HEK293 (cell line): ENCODE data around the gene ARHGAP24.

ENCODE experiments used
- CTCF ChIA-PET: fragments of 350-600 bp; formaldehyde crosslinking; extraction: SDS; loops from one replicate; lab custom pipeline; 2021; ENCODE audit warnings: antibody characterized with exemption; lab: Yijun Ruan, JAX
- POLR2A ChIA-PET: fragments of 300-600 bp; formaldehyde crosslinking; extraction: SDS; loops from one replicate; lab custom pipeline; 2020; ENCODE audit warnings: antibody characterized with exemption, inconsistent platforms; lab: Yijun Ruan, JAX
- H3K27ac ChIP-seq: fragments of 200-500 bp; sonication (Bioruptor generic); 2 replicates; pipeline ENCODE4 v1.5.1; 2014; ENCODE audit warnings: low read depth, low read length, control low read depth, inconsistent platforms; ENCODE audit errors: extremely low read depth
- H3K36me3 ChIP-seq, 2 experiments: fragments of 200-500 bp in 1 of 2; sonication (Bioruptor generic) in 1 of 2; 1 replicate in 1 of 2; 2 replicates in 1 of 2; pipeline ENCODE4 v1.5.1; 2014 to 2017; ENCODE audit warnings: inconsistent platforms in 2 of 2, low read length in 2 of 2; ENCODE audit not compliant: control insufficient read depth in 2 of 2, insufficient read depth in 1 of 2
- H3K4me1 ChIP-seq: fragments of 200-500 bp; sonication (Bioruptor generic); 2 replicates; pipeline ENCODE4 v1.5.1; 2014; ENCODE audit warnings: mild to moderate bottlenecking, low read length, inconsistent platforms; ENCODE audit not compliant: control insufficient read depth, insufficient read depth
- H3K4me3 ChIP-seq: 2 replicates; pipeline ENCODE4 v1.5.1; 2011; ENCODE audit warnings: low read depth, mild to moderate bottlenecking, control low read depth, low read length, moderate library complexity
- H3K9me3 ChIP-seq: fragments of 200-500 bp; sonication (Bioruptor generic); 2 replicates; pipeline ENCODE4 v1.5.1; 2014; ENCODE audit warnings: low read depth, low read length, inconsistent platforms; ENCODE audit not compliant: control insufficient read depth, insufficient read depth
- KLF1 ChIP-seq: fragments of 450-650 bp; formaldehyde crosslinking; IDR thresholded peaks from 2 replicates; pipeline ENCODE4 v1.5.1; 2016; ENCODE audit warnings: missing biosample characterization, missing genetic modification characterization
- MYNN ChIP-seq: fragments of 450-650 bp; formaldehyde crosslinking; IDR thresholded peaks from 2 replicates; pipeline ENCODE4 v1.5.1; 2016; ENCODE audit warnings: missing biosample characterization, missing genetic modification characterization, borderline replicate concordance
- OVOL3 ChIP-seq: fragments of 450-650 bp; formaldehyde crosslinking; IDR thresholded peaks from 2 replicates; pipeline ENCODE4 v1.5.1; 2016; ENCODE audit warnings: missing biosample characterization, missing genetic modification characterization
- ZNF133 ChIP-seq: fragments of 450-650 bp; formaldehyde crosslinking; IDR thresholded peaks from 2 replicates; pipeline ENCODE4 v1.5.1; 2016; ENCODE audit warnings: missing biosample characterization, missing genetic modification characterization
- ZNF140 ChIP-seq: fragments of 450-650 bp; formaldehyde crosslinking; IDR thresholded peaks from 2 replicates; pipeline ENCODE4 v1.5.1; 2016; ENCODE audit warnings: missing biosample characterization, missing genetic modification characterization
- ZNF155 ChIP-seq: fragments of 450-650 bp; formaldehyde crosslinking; IDR thresholded peaks from 2 replicates; pipeline ENCODE4 v1.5.1; 2016; ENCODE audit warnings: missing biosample characterization, missing genetic modification characterization
- ZNF169 ChIP-seq: fragments of 450-650 bp; formaldehyde crosslinking; IDR thresholded peaks from 2 replicates; pipeline ENCODE4 v1.5.1; 2016; ENCODE audit warnings: missing biosample characterization, missing genetic modification characterization
- ZNF211 ChIP-seq: fragments of 450-650 bp; formaldehyde crosslinking; IDR thresholded peaks from 2 replicates; pipeline ENCODE4 v1.5.1; 2016; ENCODE audit warnings: low read depth, missing biosample characterization, missing genetic modification characterization
- ZNF239 ChIP-seq: fragments of 450-650 bp; formaldehyde crosslinking; IDR thresholded peaks from 2 replicates; pipeline ENCODE4 v1.5.1; 2016; ENCODE audit warnings: missing biosample characterization, missing genetic modification characterization
- ZNF341 ChIP-seq: fragments of 450-650 bp; formaldehyde crosslinking; IDR thresholded peaks from 2 replicates; pipeline ENCODE4; 2016; ENCODE audit warnings: low read depth, missing biosample characterization, missing genetic modification characterization
- ZNF366 ChIP-seq: fragments of 450-650 bp; formaldehyde crosslinking; conservative IDR thresholded peaks from 2 replicates; pipeline ENCODE4 v1.5.1; 2016; ENCODE audit warnings: missing biosample characterization, missing genetic modification characterization
- ZNF391 ChIP-seq: fragments of 450-650 bp; formaldehyde crosslinking; IDR thresholded peaks from 2 replicates; pipeline ENCODE4 v1.5.1; 2016; ENCODE audit warnings: low read depth, missing biosample characterization, missing genetic modification characterization, borderline replicate concordance
- ZNF549 ChIP-seq: fragments of 450-650 bp; IDR thresholded peaks from 2 replicates; pipeline ENCODE4 v1.5.1; 2018; ENCODE audit warnings: missing biosample characterization, missing genetic modification characterization, mild to moderate bottlenecking, inconsistent platforms, moderate library complexity
- ZNF623 ChIP-seq: fragments of 450-650 bp; formaldehyde crosslinking; IDR thresholded peaks from 2 replicates; pipeline ENCODE4 v1.5.1; 2016; ENCODE audit warnings: missing biosample characterization, missing genetic modification characterization
- ZNF629 ChIP-seq: fragments of 450-650 bp; formaldehyde crosslinking; IDR thresholded peaks from 2 replicates; pipeline ENCODE4 v1.5.1; 2017; ENCODE audit warnings: missing biosample characterization, missing genetic modification characterization
- TF ChIP-seq, protein P1 (sequence below): fragments of 450-650 bp; formaldehyde crosslinking; IDR thresholded peaks from 2 replicates; pipeline ENCODE4 v1.5.1; 2016; ENCODE audit warnings: missing biosample characterization, missing genetic modification characterization
- TF ChIP-seq, protein P2 (sequence below): fragments of 450-650 bp; formaldehyde crosslinking; IDR thresholded peaks from 2 replicates; pipeline ENCODE4 v1.5.1; 2017; ENCODE audit warnings: missing biosample characterization, missing genetic modification characterization
- TF ChIP-seq, protein P3 (sequence below): fragments of 450-650 bp; formaldehyde crosslinking; IDR thresholded peaks from 2 replicates; pipeline ENCODE4 v1.5.1; 2016; ENCODE audit warnings: missing biosample characterization, missing genetic modification characterization
- TF ChIP-seq, protein P4 (sequence below): fragments of 450-650 bp; formaldehyde crosslinking; optimal IDR thresholded peaks from 2 replicates; pipeline ENCODE3; 2016; ENCODE audit warnings: missing biosample characterization, mild to moderate bottlenecking, missing genetic modification characterization
- TF ChIP-seq, protein P5 (sequence below): fragments of 450-650 bp; formaldehyde crosslinking; IDR thresholded peaks from 2 replicates; pipeline ENCODE4 v1.5.1; 2017; ENCODE audit warnings: missing biosample characterization, missing genetic modification characterization
- TF ChIP-seq, protein P6 (sequence below): fragments of 450-650 bp; formaldehyde crosslinking; IDR thresholded peaks from 2 replicates; pipeline ENCODE4 v1.5.1; 2016; ENCODE audit warnings: missing biosample characterization, missing genetic modification characterization

Gene ARHGAP24

DNA sequence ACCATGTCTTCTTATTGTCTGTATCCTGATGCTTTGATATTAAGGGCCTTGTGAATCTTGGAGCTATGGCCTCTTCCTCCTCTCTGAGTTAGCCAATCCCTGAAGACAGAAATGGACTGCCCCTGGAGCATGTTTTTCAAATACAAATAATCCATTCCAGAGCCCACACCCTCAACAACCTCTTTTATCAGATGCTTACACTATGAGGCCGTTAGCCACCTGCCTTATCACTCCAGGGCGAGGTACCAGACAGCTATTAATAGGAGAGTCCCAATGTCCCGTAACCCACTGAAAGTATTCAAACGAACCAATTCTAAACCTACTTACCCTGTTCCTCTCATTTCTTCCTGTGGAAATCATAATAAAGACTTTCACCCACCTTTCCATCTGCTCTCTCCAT is 165.0 kb downstream of the ARHGAP24 start:
- TF ChIP-seq ZNF629 (tag by site-specific recombination) (no peak), ZNF549 (tag by site-specific recombination) (no peak), MYNN (tag by site-specific recombination) (no peak), ZNF169 (tag by site-specific recombination) (no peak), ZNF133 (no peak), ZNF239 (no peak)
- TF ChIP-seq, protein P1, sequence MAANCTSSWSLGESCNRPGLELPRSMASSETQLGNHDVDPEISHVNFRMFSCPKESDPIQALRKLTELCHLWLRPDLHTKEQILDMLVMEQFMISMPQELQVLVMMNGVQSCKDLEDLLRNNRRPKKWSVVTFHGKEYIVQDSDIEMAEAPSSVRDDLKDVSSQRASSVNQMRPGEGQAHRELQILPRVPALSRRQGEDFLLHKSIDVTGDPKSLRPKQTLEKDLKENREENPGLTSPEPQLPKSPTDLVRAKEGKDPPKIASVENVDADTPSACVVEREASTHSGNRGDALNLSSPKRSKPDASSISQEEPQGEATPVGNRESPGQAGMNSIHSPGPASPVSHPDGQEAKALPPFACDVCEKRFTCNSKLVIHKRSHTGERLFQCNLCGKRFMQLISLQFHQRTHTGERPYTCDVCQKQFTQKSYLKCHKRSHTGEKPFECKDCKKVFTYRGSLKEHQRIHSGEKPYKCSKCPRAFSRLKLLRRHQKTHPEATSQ (tag by site-specific recombination), result no peak
- TF ChIP-seq, protein P2, sequence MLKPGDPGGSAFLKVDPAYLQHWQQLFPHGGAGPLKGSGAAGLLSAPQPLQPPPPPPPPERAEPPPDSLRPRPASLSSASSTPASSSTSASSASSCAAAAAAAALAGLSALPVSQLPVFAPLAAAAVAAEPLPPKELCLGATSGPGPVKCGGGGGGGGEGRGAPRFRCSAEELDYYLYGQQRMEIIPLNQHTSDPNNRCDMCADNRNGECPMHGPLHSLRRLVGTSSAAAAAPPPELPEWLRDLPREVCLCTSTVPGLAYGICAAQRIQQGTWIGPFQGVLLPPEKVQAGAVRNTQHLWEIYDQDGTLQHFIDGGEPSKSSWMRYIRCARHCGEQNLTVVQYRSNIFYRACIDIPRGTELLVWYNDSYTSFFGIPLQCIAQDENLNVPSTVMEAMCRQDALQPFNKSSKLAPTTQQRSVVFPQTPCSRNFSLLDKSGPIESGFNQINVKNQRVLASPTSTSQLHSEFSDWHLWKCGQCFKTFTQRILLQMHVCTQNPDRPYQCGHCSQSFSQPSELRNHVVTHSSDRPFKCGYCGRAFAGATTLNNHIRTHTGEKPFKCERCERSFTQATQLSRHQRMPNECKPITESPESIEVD, result no peak
- TF ChIP-seq, protein P3, sequence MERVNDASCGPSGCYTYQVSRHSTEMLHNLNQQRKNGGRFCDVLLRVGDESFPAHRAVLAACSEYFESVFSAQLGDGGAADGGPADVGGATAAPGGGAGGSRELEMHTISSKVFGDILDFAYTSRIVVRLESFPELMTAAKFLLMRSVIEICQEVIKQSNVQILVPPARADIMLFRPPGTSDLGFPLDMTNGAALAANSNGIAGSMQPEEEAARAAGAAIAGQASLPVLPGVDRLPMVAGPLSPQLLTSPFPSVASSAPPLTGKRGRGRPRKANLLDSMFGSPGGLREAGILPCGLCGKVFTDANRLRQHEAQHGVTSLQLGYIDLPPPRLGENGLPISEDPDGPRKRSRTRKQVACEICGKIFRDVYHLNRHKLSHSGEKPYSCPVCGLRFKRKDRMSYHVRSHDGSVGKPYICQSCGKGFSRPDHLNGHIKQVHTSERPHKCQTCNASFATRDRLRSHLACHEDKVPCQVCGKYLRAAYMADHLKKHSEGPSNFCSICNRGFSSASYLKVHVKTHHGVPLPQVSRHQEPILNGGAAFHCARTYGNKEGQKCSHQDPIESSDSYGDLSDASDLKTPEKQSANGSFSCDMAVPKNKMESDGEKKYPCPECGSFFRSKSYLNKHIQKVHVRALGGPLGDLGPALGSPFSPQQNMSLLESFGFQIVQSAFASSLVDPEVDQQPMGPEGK (tag by site-specific recombination), result no peak
- CTCF ChIA-PET, result no interaction called here
- H3K4me1 ChIP-seq, result no peaks in the 10 kb centered on the region

DNA sequence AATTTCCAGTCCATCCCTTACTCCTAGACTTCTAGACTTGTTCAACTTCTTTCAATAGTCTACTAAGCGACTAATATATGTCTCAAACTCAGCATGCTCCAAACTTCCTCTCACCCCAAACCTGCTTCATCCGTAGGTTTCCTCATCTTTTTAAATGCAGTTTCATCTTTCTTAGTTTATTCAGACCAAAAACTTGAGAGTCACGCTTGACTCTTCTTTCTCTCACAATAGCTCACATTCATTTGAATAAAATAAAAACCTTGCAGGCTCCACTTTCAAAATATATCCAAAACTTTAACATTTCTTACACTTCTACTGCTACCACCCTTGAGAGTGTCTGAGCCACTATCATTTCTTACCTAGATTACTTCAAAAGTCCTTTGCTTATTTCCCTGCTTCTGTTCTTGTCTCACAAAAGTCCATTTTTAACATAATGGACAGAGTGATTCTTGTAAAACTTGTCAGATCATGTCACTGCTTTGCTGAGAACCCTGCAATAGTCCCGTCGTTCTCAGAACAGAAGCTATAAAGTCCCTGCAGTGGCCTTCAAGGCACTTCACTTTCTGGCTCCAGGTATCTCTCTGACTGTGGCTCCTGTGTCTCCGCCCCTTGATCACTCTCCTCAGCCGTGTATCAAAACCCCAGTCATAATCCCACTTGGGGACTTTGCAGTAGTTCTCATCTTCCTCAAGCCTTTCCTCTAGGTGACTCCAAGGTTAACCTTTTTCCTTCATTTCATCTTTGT is 167.6 kb downstream of the ARHGAP24 start:
- POLR2A ChIA-PET, result no interaction called here
- Histone ChIP-seq H3K9me3 (no peaks in the 10 kb centered on the region), H3K36me3 (no peaks in the 10 kb centered on the region), H3K4me3 (no peak overlapping the region), H3K27ac (no peak overlapping the region), H3K4me1 (no peaks in the 10 kb centered on the region)
- TF ChIP-seq, protein P4, sequence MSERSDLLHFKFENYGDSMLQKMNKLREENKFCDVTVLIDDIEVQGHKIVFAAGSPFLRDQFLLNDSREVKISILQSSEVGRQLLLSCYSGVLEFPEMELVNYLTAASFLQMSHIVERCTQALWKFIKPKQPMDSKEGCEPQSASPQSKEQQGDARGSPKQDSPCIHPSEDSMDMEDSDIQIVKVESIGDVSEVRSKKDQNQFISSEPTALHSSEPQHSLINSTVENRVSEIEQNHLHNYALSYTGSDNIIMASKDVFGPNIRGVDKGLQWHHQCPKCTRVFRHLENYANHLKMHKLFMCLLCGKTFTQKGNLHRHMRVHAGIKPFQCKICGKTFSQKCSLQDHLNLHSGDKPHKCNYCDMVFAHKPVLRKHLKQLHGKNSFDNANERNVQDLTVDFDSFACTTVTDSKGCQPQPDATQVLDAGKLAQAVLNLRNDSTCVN (tag by site-specific recombination), result no peak
- CTCF ChIA-PET, result no interaction called here

More for the DNA sequence above, 165.0 kb downstream of the ARHGAP24 start:
- POLR2A ChIA-PET, result interaction anchor here (0.8 kb wide), 1 partner anchor 165 kb away, joined by 6 read pairs; no protein-coding TSS in a partner anchor
- no peaks in the 10 kb centered on the region for H3K36me3 ChIP-seq
- H3K4me3 ChIP-seq, result no peak overlapping the region
- no peaks in the 10 kb centered on the region for H3K9me3 ChIP-seq
- no peak overlapping the region for H3K27ac ChIP-seq

DNA sequence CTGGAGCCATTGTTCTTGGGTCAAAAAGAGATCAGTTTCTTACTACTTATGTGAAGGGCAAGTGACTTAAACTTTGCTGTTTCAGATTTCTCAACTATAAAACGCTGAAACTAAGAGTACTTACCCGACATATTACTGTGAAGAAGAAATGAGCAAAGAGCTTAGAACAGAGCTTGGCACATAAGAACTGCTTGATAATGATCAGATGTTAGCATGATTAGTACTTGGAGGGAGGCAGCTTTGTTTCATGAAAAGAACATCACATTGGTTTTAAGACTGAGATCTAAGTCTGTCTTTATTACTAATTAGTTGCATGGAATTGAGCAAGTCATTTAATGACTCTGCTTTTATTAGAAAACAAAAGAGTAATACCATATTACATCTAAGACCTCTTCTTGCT is 169.1 kb downstream of the ARHGAP24 start:
- CTCF ChIA-PET, result interaction anchor here (1.0 kb wide), 1 partner anchor 152 kb away, joined by 3 read pairs; no protein-coding TSS in a partner anchor
- Histone ChIP-seq H3K27ac (no peak overlapping the region), H3K36me3 (no peaks in the 10 kb centered on the region)
- TF ChIP-seq, protein P5, sequence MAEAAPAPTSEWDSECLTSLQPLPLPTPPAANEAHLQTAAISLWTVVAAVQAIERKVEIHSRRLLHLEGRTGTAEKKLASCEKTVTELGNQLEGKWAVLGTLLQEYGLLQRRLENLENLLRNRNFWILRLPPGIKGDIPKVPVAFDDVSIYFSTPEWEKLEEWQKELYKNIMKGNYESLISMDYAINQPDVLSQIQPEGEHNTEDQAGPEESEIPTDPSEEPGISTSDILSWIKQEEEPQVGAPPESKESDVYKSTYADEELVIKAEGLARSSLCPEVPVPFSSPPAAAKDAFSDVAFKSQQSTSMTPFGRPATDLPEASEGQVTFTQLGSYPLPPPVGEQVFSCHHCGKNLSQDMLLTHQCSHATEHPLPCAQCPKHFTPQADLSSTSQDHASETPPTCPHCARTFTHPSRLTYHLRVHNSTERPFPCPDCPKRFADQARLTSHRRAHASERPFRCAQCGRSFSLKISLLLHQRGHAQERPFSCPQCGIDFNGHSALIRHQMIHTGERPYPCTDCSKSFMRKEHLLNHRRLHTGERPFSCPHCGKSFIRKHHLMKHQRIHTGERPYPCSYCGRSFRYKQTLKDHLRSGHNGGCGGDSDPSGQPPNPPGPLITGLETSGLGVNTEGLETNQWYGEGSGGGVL (tag by site-specific recombination), result no peak
- no peak for TF ChIP-seq ZNF341 (tag by site-specific recombination)
- TF ChIP-seq, protein P6, sequence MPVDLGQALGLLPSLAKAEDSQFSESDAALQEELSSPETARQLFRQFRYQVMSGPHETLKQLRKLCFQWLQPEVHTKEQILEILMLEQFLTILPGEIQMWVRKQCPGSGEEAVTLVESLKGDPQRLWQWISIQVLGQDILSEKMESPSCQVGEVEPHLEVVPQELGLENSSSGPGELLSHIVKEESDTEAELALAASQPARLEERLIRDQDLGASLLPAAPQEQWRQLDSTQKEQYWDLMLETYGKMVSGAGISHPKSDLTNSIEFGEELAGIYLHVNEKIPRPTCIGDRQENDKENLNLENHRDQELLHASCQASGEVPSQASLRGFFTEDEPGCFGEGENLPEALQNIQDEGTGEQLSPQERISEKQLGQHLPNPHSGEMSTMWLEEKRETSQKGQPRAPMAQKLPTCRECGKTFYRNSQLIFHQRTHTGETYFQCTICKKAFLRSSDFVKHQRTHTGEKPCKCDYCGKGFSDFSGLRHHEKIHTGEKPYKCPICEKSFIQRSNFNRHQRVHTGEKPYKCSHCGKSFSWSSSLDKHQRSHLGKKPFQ, result no peak
- TF ChIP-seq ZNF211 (tag by site-specific recombination), result no peak
- no peak for TF ChIP-seq OVOL3 (tag by site-specific recombination)
- TF ChIP-seq ZNF623, result no peak
- no peak for TF ChIP-seq ZNF155 (tag by site-specific recombination)
- TF ChIP-seq ZNF140, result no peak
- TF ChIP-seq ZNF366 (tag by site-specific recombination), result no peak
- no peak for TF ChIP-seq ZNF391
- no peak for TF ChIP-seq KLF1 (tag by site-specific recombination)
- TF ChIP-seq, all 188 proteins: peak for 0
- Histone ChIP-seq H3K9me3 (no peaks in the 10 kb centered on the region), H3K4me1 (no peaks in the 10 kb centered on the region), H3K4me3 (no peak overlapping the region)
- POLR2A ChIA-PET, result no interaction called here
